LNCAP (cell line): Measurements from ENCODE around the gene CCDC54.

Source experiments
- TF ChIP-seq, protein P1 (sequence below): fragments of 450-650 bp; IDR thresholded peaks from 2 replicates; pipeline ENCODE4 v1.5.1; 2017; ENCODE audit warnings: mild to moderate bottlenecking

The CCDC54 gene

DNA sequence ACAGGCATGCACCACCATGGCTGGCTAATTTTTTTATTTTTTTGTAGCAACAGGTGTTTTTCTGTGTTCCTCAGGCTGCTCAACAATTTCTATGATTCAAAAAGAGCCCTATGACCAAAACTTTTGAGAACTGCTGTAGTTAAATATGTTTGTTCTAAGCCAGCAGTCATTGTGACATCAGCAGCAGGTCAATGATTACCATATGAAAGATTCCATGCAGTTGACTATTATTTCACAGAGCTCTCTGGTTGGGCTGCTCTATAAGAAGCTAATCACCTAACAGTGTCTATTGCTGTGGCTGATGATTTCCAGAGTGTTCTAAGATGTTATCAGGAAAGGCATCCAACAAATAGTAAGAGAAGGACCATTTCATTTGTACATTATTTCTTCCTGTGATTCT, at the start of gene CCDC54:
CCDC54 (plus strand) TSS at position 289 of the 400 bp plus-strand sequence. CDS start 149 bp downstream, outside the sequence.
- TF ChIP-seq, protein P1, sequence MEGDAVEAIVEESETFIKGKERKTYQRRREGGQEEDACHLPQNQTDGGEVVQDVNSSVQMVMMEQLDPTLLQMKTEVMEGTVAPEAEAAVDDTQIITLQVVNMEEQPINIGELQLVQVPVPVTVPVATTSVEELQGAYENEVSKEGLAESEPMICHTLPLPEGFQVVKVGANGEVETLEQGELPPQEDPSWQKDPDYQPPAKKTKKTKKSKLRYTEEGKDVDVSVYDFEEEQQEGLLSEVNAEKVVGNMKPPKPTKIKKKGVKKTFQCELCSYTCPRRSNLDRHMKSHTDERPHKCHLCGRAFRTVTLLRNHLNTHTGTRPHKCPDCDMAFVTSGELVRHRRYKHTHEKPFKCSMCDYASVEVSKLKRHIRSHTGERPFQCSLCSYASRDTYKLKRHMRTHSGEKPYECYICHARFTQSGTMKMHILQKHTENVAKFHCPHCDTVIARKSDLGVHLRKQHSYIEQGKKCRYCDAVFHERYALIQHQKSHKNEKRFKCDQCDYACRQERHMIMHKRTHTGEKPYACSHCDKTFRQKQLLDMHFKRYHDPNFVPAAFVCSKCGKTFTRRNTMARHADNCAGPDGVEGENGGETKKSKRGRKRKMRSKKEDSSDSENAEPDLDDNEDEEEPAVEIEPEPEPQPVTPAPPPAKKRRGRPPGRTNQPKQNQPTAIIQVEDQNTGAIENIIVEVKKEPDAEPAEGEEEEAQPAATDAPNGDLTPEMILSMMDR, result no peak

GRCh38 chr3:107328069-107328468, 49.2 kb upstream of the CCDC54 start:
- TF ChIP-seq, protein P1, result no peak

DNA sequence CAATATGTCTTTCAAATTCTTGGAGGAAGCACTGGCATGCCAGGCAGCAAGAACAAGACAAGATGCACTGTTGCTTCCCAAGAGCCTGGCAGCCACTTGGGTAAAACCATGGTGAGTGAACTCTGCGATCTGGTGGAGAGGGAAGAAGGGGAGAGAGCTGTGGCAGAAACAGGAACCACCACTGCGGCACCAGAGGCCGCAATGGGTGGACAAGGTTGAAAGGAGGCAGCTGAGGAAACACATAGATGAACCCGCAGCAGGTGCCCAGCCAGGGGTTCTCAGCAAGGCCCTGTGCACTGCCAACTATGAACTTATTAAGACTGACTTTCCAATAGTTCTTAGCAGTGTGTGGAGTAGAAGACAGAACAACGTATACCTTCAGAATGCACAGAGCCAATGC, 48.2 kb upstream of the CCDC54 start:
- TF ChIP-seq, protein P1, result no peak

DNA sequence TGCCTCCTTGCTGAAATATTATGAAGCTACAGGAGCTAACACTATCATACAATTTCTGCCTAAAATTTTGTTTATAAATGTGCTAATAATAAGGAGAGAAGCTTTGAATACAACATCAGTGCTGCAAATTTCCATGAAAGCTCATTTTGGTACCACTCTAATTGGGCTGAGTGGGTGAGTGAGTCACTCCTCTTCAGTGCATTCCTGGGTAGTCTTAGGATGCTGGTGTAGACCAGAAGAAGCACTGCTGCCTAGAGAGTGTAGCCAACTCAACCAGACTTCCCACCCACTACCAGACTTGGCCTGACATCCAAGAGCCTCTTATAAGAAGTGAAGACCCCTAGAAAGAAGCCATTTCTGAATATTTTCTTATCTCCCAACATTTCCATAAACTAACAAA, 32.5 kb upstream of the CCDC54 start:
- TF ChIP-seq, protein P1, result no peak

DNA sequence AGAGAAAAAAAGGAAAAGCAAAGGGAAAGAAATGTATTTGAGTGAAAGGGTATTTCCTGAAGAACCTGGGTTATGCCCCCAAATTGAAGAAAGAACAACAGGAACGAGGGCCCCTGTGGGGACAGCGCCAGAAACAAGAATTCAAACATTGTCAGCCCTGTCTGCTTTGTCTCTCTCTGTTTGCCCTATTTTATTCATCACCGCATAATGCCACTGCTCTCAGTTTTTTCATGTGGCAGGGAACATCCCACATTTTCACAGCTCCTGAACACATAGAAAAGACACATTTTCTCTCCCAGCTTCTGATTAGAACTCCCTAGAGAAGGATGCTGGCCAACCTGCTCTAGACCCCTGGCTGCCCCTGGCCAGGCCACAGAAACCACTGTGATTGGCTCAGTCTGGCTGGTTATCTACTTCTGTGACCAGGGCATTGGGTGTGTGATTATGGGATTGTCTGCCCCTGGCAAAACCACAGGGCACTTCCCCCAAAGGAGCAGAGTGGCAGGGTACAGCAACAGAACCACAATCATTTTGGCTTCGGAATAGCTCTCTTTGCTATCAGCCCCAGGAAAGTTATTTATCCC, 31.3 kb upstream of the CCDC54 start:
- TF ChIP-seq, protein P1, result no peak

GRCh38 chr3:107346564-107346963, 30.7 kb upstream of the CCDC54 start:
- TF ChIP-seq, protein P1, result no peak

DNA sequence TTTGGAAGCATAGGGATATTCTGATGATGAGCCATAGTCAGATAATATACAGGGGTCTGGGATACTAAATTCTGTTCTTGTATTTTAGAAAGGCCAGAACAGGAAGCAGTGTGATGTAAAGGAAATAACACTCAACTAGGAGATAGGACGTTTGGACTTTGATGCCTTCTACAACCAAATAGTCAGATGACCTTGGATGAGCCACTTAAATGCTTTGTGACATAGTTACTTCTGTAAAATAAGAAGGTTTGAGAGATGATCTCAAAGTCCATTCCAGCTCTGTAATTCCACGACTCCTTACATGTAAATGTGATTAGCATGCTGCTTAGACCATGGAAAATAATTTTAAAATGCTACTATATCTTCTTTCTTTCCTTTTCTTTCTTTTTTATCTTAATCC, 29.5 kb upstream of the CCDC54 start:
- TF ChIP-seq, protein P1, result no peak

GRCh38 chr3:107356706-107357105, 20.5 kb upstream of the CCDC54 start:
- TF ChIP-seq, protein P1, result no peak
